ENCODE data around the gene PDGFRB. TPM values are rescaled to one million over a fixed set of nuclear protein-coding genes. Genes with fewer than 3 reads are reported as not detected.

The PDGFRB gene
- total RNA-seq, 1 experiment from 2014 or later, result 3.2 TPM

- Histone ChIP-seq H3K27me3 (ENCODE audit: control insufficient read depth, insufficient read depth, low read length) (no peaks in the 10 kb centered on the region), H3K4me3 (ENCODE audit: insufficient read depth, low read depth, low read length) (no peak overlapping the region), H3K36me3 (replicated peaks; ENCODE audit: control insufficient read depth, insufficient read depth, low read length) (no peaks in the 10 kb centered on the region)
- DNase-seq, result peak; percentile 17
Measured at GRCh38 chr5:150080696-150081435, 74.8 kb downstream of the PDGFRB start.

- Histone ChIP-seq H3K4me3 (ENCODE audit: insufficient read depth, low read depth, low read length) (no peak overlapping the region), H3K36me3 (replicated peaks; ENCODE audit: control insufficient read depth, insufficient read depth, low read length) (no peaks in the 10 kb centered on the region), H3K27me3 (ENCODE audit: control insufficient read depth, insufficient read depth, low read length) (no peaks in the 10 kb centered on the region)
- DNase-seq, result peak; percentile 21
Measured at GRCh38 chr5:150079909-150080461, 75.7 kb downstream of the PDGFRB start.

GRCh38 chr5:150078802-150079689 lies 76.6 kb downstream of the PDGFRB start:
- H3K4me3 ChIP-seq (ENCODE audit: insufficient read depth, low read depth, low read length), result no peak overlapping the region
- H3K36me3 ChIP-seq (replicated peaks; ENCODE audit: control insufficient read depth, insufficient read depth, low read length), result no peaks in the 10 kb centered on the region
- H3K27me3 ChIP-seq (ENCODE audit: control insufficient read depth, insufficient read depth, low read length), result no peaks in the 10 kb centered on the region
- peak; percentile 18 for DNase-seq

GRCh38 chr5:150077996-150078801 lies 77.4 kb downstream of the PDGFRB start:
- Histone ChIP-seq H3K27me3 (ENCODE audit: control insufficient read depth, insufficient read depth, low read length) (no peaks in the 10 kb centered on the region), H3K36me3 (replicated peaks; ENCODE audit: control insufficient read depth, insufficient read depth, low read length) (no peaks in the 10 kb centered on the region), H3K4me3 (ENCODE audit: insufficient read depth, low read depth, low read length) (no peak overlapping the region)
- peak; percentile 15 for DNase-seq

- H3K36me3 ChIP-seq (replicated peaks; ENCODE audit: control insufficient read depth, insufficient read depth, low read length), result no peaks in the 10 kb centered on the region
- peak; percentile 13 for DNase-seq
- no peaks in the 10 kb centered on the region for H3K27me3 ChIP-seq (ENCODE audit: control insufficient read depth, insufficient read depth, low read length)
- H3K4me3 ChIP-seq (ENCODE audit: insufficient read depth, low read depth, low read length), result no peak overlapping the region
Measured at GRCh38 chr5:150077060-150077459, 78.6 kb downstream of the PDGFRB start.

GRCh38 chr5:150075806-150076205 lies 79.8 kb downstream of the PDGFRB start:
- peak; percentile 51 for DNase-seq

GRCh38 chr5:150075233-150075632 lies 80.4 kb downstream of the PDGFRB start:
- peak; percentile 6 for DNase-seq
- no peak overlapping the region for H3K4me3 ChIP-seq (ENCODE audit: insufficient read depth, low read depth, low read length)
- no peaks in the 10 kb centered on the region for H3K27me3 ChIP-seq (ENCODE audit: control insufficient read depth, insufficient read depth, low read length)
- H3K36me3 ChIP-seq (replicated peaks; ENCODE audit: control insufficient read depth, insufficient read depth, low read length), result no peaks in the 10 kb centered on the region

More at GRCh38 chr5:150075806-150076205, 79.8 kb downstream of the PDGFRB start:
- Histone ChIP-seq H3K4me3 (ENCODE audit: insufficient read depth, low read depth, low read length) (no peak overlapping the region), H3K36me3 (replicated peaks; ENCODE audit: control insufficient read depth, insufficient read depth, low read length) (no peaks in the 10 kb centered on the region), H3K27me3 (ENCODE audit: control insufficient read depth, insufficient read depth, low read length) (no peaks in the 10 kb centered on the region)

- Histone ChIP-seq H3K36me3 (replicated peaks; ENCODE audit: control insufficient read depth, insufficient read depth, low read length) (no peaks in the 10 kb centered on the region), H3K4me3 (ENCODE audit: insufficient read depth, low read depth, low read length) (no peak overlapping the region), H3K27me3 (ENCODE audit: control insufficient read depth, insufficient read depth, low read length) (no peaks in the 10 kb centered on the region)
- no peak for DNase-seq
Measured at GRCh38 chr5:150073677-150074076, 82.0 kb downstream of the PDGFRB start.

- DNase-seq, result no peak
- Histone ChIP-seq H3K36me3 (replicated peaks; ENCODE audit: control insufficient read depth, insufficient read depth, low read length) (no peaks in the 10 kb centered on the region), H3K27me3 (ENCODE audit: control insufficient read depth, insufficient read depth, low read length) (no peaks in the 10 kb centered on the region), H3K4me3 (ENCODE audit: insufficient read depth, low read depth, low read length) (no peak overlapping the region)
Measured at GRCh38 chr5:150073086-150073625, 82.5 kb downstream of the PDGFRB start.

- H3K27me3 ChIP-seq (ENCODE audit: control insufficient read depth, insufficient read depth, low read length), result no peaks in the 10 kb centered on the region
- no peaks in the 10 kb centered on the region for H3K36me3 ChIP-seq (replicated peaks; ENCODE audit: control insufficient read depth, insufficient read depth, low read length)
- no peak overlapping the region for H3K4me3 ChIP-seq (ENCODE audit: insufficient read depth, low read depth, low read length)
- DNase-seq, result no peak
Measured at GRCh38 chr5:150070821-150071220, 84.8 kb downstream of the PDGFRB start.

GRCh38 chr5:150069672-150070627 lies 85.7 kb downstream of the PDGFRB start:
- no peaks in the 10 kb centered on the region for H3K36me3 ChIP-seq (replicated peaks; ENCODE audit: control insufficient read depth, insufficient read depth, low read length)
- no peak overlapping the region for H3K4me3 ChIP-seq (ENCODE audit: insufficient read depth, low read depth, low read length)
- DNase-seq, result peak; percentile 87
- H3K27me3 ChIP-seq (ENCODE audit: control insufficient read depth, insufficient read depth, low read length), result no peaks in the 10 kb centered on the region

GRCh38 chr5:150068961-150069645 lies 86.5 kb downstream of the PDGFRB start:
- Histone ChIP-seq H3K4me3 (ENCODE audit: insufficient read depth, low read depth, low read length) (no peak overlapping the region), H3K36me3 (replicated peaks; ENCODE audit: control insufficient read depth, insufficient read depth, low read length) (no peaks in the 10 kb centered on the region), H3K27me3 (ENCODE audit: control insufficient read depth, insufficient read depth, low read length) (no peaks in the 10 kb centered on the region)
- DNase-seq, result no peak

- H3K27me3 ChIP-seq (ENCODE audit: control insufficient read depth, insufficient read depth, low read length), result no peaks in the 10 kb centered on the region
- no peaks in the 10 kb centered on the region for H3K36me3 ChIP-seq (replicated peaks; ENCODE audit: control insufficient read depth, insufficient read depth, low read length)
- H3K4me3 ChIP-seq (ENCODE audit: insufficient read depth, low read depth, low read length), result no peak overlapping the region
- DNase-seq, result no peak
Measured at GRCh38 chr5:150068472-150068871, 87.2 kb downstream of the PDGFRB start.

Data from H7 (cell line).